ENCODE data around the gene IRX1. TPM values are rescaled to one million over a fixed set of nuclear protein-coding genes. Genes with fewer than 3 reads are reported as not detected.

IRX1 gene
- total RNA-seq (2022; extraction: Qiagen RNA extraction) = not detected in 5 replicates

DNA sequence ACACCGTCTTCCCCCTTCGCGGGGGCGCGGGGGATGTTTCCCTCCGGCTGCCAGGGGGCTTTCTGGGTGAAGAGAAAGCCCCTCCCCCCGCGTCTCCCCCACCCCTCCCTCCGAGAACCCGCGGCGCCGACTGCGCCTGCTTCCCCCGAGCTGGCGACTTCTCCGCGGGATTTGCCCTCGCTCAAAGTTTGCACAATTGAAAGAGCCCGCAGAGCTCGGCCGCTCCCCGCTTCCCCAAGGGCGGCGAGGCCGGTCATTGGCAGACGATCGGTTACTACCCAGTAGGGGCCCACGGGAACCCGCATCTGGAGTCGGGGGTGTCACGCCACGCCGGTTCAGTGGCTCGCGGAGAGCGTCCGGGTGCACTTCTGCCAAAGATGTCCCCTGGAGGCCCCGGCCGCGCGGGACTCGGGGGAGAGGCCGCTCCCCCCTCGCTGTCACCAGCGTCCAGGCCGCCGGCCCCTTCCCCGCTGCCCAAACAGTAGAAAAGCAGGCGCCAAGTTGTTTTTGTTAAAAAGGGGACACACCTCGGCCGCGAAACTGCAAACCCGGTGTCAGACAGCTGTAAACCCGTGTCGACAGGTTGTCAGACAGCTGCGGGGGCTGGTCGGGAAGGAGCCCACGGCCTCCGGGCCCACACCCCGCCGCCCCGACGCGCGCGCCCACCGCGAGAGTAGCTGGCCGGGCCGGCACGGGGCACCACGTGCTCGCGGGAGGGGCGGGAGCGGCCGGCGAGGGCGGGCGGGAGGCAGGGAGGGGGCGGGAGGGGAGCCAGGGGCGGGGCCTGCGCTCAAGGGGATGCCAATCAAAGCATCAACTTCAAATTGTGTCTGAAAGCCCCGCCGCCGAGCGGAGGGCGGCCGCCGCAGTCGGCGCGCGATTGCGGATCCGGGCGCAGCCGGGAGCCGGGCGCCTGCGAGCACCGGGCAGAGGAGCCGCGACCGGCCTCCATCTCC, at the start of gene IRX1:
TSS of gene IRX1 (plus strand) at position 827 of the 956 bp plus-strand sequence. CDS start 274 bp downstream, outside the sequence.

All from A549 treated with Hydrocortisone at 1 μM for 4 hours (cell line).